Neural cell (in vitro differentiated cells): ENCODE results near the gene SERINC5.

ENCODE experiments used
- EZH2 ChIP-seq: fragments of 200-600, 300-800 bp; shearing (Covaris generic), sonication (generic); IDR thresholded peaks from 2 replicates; pipeline ENCODE4 v1.6.1; 2014; ENCODE audit warnings: antibody characterized with exemption, low read length, borderline replicate concordance, mild to moderate bottlenecking; ENCODE audit not compliant: insufficient read depth, poor library complexity, severe bottlenecking
- MXI1 ChIP-seq: fragments of 450-650 bp; conservative IDR thresholded peaks from 2 replicates; pipeline ENCODE4 v1.6.1; 2014; ENCODE audit warnings: antibody characterized with exemption, mild to moderate bottlenecking; ENCODE audit not compliant: poor library complexity, severe bottlenecking
- SMC3 ChIP-seq: fragments of 450-650 bp; conservative IDR thresholded peaks from 2 replicates; pipeline ENCODE4 v1.6.1; 2014; ENCODE audit warnings: antibody characterized with exemption, mild to moderate bottlenecking, moderate library complexity; ENCODE audit not compliant: poor library complexity
- TAF1 ChIP-seq: IDR thresholded peaks from 2 replicates; pipeline ENCODE4 v1.6.1; 2012; ENCODE audit warnings: low read depth
- TF ChIP-seq, protein P1 (sequence below): fragments of 450-650 bp; IDR thresholded peaks from 2 replicates; pipeline ENCODE4 v1.5.1; 2014; ENCODE audit warnings: antibody characterized with exemption, mild to moderate bottlenecking, moderate library complexity; ENCODE audit not compliant: poor library complexity, severe bottlenecking

DNA sequence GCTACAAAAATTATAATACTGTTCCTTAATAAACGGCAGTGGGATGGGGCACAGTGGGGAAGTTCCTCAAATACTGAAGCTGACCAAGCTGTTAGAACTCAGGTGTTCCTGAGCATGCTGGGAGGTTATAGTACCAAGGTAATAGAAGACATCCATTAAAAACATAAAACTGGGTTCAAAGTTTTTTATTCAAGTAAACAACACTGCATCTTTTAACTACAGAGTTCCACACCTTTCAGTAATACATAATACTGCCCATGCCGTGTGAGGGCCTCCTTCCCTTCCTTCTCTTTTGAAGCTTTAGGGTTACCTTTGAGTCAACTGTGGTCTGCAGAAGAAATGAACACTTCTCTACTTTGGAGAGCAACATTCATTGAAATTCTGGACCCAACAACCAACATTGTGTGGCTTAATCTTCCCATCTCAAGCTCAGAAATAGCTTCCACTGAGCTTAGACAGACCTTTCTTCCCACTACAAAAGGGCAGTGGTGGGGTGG is 43.6 kb downstream of the SERINC5 start:
- TF ChIP-seq MXI1 (no peak), EZH2 (no peak), TAF1 (no peak), SMC3 (no peak)
- TF ChIP-seq, protein P1, sequence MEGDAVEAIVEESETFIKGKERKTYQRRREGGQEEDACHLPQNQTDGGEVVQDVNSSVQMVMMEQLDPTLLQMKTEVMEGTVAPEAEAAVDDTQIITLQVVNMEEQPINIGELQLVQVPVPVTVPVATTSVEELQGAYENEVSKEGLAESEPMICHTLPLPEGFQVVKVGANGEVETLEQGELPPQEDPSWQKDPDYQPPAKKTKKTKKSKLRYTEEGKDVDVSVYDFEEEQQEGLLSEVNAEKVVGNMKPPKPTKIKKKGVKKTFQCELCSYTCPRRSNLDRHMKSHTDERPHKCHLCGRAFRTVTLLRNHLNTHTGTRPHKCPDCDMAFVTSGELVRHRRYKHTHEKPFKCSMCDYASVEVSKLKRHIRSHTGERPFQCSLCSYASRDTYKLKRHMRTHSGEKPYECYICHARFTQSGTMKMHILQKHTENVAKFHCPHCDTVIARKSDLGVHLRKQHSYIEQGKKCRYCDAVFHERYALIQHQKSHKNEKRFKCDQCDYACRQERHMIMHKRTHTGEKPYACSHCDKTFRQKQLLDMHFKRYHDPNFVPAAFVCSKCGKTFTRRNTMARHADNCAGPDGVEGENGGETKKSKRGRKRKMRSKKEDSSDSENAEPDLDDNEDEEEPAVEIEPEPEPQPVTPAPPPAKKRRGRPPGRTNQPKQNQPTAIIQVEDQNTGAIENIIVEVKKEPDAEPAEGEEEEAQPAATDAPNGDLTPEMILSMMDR: no peak
